HG03432 (cell line): ENCODE measurements around the gene ANLN.
"Not testable (repeated sequence)": the region's sequence is repeated elsewhere in the genome, so short reads cannot be mapped to it uniquely, and the experiment has no call there.

Source experiments
- ATAC-seq: cut with Tn5 transposase; IDR thresholded peaks from one replicate; pipeline ENCODE4 v1.9.1; 2021; ENCODE audit warnings: mild to moderate bottlenecking, moderate library complexity; ENCODE audit not compliant: unreplicated experiment

The ANLN gene

GRCh38 chr7:36497176-36497575 is 107.5 kb downstream of the ANLN start:
- ATAC-seq, result not testable (repeated sequence)

- no peak for ATAC-seq
Measured at GRCh38 chr7:36497775-36498174, 108.1 kb downstream of the ANLN start.
